Prostate gland (tissue), 2 donors: Measurements from ENCODE around the gene BDP1. TPM values are rescaled to one million over a fixed set of nuclear protein-coding genes. Genes with fewer than 3 reads are reported as not detected.
A peak's percentile ranks its signal among the peaks of the same experiment; 100 is the strongest.

ENCODE experiments used
- DNase-seq: peaks from one replicate; pipeline ENCODE4 v3.0.0-alpha.2; 2019; ENCODE audit warnings: low spot score
- H3K27ac ChIP-seq, 2 donors: fragments of 200-600 bp; sonication (generic); 2 replicates each; pipeline ENCODE4 v1.5.1; 2017 to 2019
- H3K27me3 ChIP-seq: fragments of 200-600 bp; sonication (generic); replicated peaks from 2 replicates; pipeline ENCODE4 v1.5.1; 2019; ENCODE audit not compliant: insufficient read depth
- H3K36me3 ChIP-seq, 2 donors: fragments of 200-600 bp; sonication (generic); 1 replicate in 1 of 2; 2 replicates in 1 of 2; pipeline versions ENCODE4 v1.5.1 to v1.8.1; 2017 to 2019
- H3K4me1 ChIP-seq: fragments of 200-600 bp; sonication (generic); replicated peaks from 2 replicates; pipeline ENCODE4 v1.5.1; 2019
- H3K4me3 ChIP-seq, 2 donors: fragments of 200-600 bp; sonication (generic); 2 replicates each; pipeline ENCODE4 v1.5.1; 2017 to 2019
- H3K9me3 ChIP-seq: fragments of 200-600 bp; sonication (generic); 2 replicates; pipeline ENCODE4 v1.5.1; 2017
- POLR2A ChIP-seq: fragments of 450-650 bp; IDR thresholded peaks from one replicate; pipeline ENCODE4 v1.6.1; 2016; ENCODE audit warnings: antibody characterized with exemption, mild to moderate bottlenecking
- POLR2AphosphoS5 ChIP-seq: sonication (generic); formaldehyde crosslinking; IDR thresholded peaks from one replicate; pipeline ENCODE4 v1.6.1; 2017; ENCODE audit warnings: antibody characterized with exemption
- WGBS: methylation state at CpG from one replicate; pipeline ENCODE4 v1.1.5; 2018; 5-methylcytosine and 5-hydroxymethylcytosine counted together
- intact Hi-C: fragments of 100-400 bp; cut with DNase I; formaldehyde crosslinking; loops from one replicate; pipeline ENCODE4 v1.14.2; 2022
- total RNA-seq, 2 donors: library from RNA; depleted of rRNA; stranded (reverse); fragments of >200 nt; gene quantifications; one replicate each; pipeline ENCODE4 v1.1.0, GENCODE V29; 2016
- TF ChIP-seq, protein P1 (sequence below), 4 experiments: fragments of 200-600 bp in 2 of 4; fragments of 450-650 bp in 2 of 4; sonication (generic) in 2 of 4; IDR thresholded peaks; 1 replicate in 3 of 4; 2 replicates in 1 of 4; pipeline ENCODE4 v1.5.1; 2016 to 2019; ENCODE audit warnings: antibody characterized with exemption in 4 of 4, mild to moderate bottlenecking in 2 of 4, moderate library complexity in 2 of 4

Gene BDP1
- total RNA-seq, 2 donors from 2014 or later, result 17.9 to 25.6 TPM

DNA sequence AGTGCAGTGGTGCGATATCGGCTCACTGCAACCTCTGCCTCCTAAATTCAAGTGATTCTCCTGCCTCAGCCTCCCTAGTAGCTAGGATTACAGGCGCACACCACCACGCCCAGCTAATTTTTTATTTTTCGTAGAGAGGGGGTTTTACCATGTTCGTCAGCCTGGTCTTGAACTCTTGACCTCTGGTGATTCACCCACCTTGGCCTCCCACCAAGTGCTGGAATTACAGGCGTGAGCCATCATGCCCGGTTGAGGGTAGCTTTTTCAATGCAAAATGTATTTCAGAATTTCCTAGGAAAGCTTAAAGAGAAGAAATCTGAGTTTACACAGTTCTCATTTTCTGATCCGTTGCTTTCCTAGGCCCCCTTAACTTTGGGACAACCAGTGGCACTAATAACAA, 15.7 kb downstream of the BDP1 start:
- no peak for DNase-seq
- H3K4me3 ChIP-seq, result no peak overlapping the region
- no peak overlapping the region for H3K27ac ChIP-seq
- 72% methylated on average over 9 of the region's 9 CpGs for WGBS
- H3K27me3 ChIP-seq, result no peaks in the 10 kb centered on the region
- no peaks in the 10 kb centered on the region for H3K9me3 ChIP-seq
- H3K36me3 ChIP-seq, result no peaks in the 10 kb centered on the region
- intact Hi-C loops, result no loop called here
- TF ChIP-seq POLR2A (no peak), POLR2AphosphoS5 (no peak)
- TF ChIP-seq, protein P1, sequence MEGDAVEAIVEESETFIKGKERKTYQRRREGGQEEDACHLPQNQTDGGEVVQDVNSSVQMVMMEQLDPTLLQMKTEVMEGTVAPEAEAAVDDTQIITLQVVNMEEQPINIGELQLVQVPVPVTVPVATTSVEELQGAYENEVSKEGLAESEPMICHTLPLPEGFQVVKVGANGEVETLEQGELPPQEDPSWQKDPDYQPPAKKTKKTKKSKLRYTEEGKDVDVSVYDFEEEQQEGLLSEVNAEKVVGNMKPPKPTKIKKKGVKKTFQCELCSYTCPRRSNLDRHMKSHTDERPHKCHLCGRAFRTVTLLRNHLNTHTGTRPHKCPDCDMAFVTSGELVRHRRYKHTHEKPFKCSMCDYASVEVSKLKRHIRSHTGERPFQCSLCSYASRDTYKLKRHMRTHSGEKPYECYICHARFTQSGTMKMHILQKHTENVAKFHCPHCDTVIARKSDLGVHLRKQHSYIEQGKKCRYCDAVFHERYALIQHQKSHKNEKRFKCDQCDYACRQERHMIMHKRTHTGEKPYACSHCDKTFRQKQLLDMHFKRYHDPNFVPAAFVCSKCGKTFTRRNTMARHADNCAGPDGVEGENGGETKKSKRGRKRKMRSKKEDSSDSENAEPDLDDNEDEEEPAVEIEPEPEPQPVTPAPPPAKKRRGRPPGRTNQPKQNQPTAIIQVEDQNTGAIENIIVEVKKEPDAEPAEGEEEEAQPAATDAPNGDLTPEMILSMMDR (IDR thresholded peaks at IDR 0.05), result no peak
- H3K4me1 ChIP-seq, result no peaks in the 10 kb centered on the region

DNA sequence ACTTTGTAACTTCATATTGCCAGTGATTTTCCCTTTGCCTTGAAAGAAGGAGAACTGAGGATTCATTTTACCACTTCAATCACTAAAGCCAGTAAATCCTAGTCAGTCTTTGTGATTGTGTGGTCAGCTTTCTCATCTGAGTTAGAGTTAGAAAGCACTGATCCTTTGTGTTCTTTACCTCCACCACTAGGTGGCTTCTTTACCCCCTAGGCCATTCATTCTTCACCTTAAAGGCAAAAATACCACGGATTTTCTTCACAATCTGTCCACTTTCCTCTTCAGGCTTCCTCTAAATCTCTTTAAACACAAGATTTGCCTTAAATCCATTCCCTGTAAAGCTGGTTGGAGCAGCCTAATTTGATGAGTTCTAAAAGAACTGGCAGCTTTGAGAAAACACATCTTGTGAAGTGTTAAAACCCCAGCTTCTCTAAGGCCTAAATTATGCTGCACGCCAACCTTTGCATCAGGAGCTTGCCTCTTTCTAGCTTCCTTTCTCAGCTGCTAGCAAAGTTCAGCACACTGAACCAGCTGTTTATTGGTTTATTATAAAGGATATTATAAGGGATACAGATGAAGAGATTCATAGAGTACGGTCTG, 20.4 kb downstream of the BDP1 start:
- no peak overlapping the region for H3K27ac ChIP-seq
- H3K27me3 ChIP-seq, result no peaks in the 10 kb centered on the region
- DNase-seq, result no peak
- H3K4me3 ChIP-seq, result no peak overlapping the region
- H3K36me3 ChIP-seq, result no peaks in the 10 kb centered on the region
- no peaks in the 10 kb centered on the region for H3K9me3 ChIP-seq
- no peaks in the 10 kb centered on the region for H3K4me1 ChIP-seq
- 70% methylated on average over 3 of the region's 3 CpGs for WGBS
- TF ChIP-seq POLR2A (no peak), POLR2AphosphoS5 (no peak)
- TF ChIP-seq, protein P1 (IDR thresholded peaks at IDR 0.05), result peak; percentile 16 to 52 (median 46)
- intact Hi-C loops, result no loop called here

DNA sequence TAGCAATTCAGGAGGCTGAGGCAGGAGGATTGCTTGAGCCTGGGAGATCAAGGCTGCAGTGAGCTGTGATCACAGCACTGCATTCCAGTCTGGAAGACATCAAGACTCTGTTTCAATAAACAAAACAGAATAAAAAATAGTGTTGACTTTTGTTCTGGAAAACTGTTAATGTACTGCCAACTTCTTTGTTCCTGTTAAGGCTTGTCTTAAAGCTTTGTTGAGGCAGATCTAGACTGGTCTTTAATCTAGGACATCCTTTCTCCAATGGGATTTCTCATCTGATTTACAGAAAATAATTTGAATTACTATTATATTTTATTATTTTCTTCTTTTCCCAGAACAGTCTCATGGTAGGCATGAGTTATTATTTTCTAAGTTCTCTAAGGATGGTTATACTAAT, 26.0 kb downstream of the BDP1 start:
- no peaks in the 10 kb centered on the region for H3K9me3 ChIP-seq
- DNase-seq, result no peak
- peaks cover 5% of the 10 kb centered on the region for H3K4me1 ChIP-seq
- no peak overlapping the region for H3K4me3 ChIP-seq
- intact Hi-C loops, result no loop called here
- H3K36me3 ChIP-seq, result no peaks in the 10 kb centered on the region
- peak overlapping the region in 1 of 2 donors; percentile 17 for H3K27ac ChIP-seq
- no peaks in the 10 kb centered on the region for H3K27me3 ChIP-seq
- no peak for TF ChIP-seq POLR2A
- TF ChIP-seq POLR2AphosphoS5, result no peak
- TF ChIP-seq, protein P1 (IDR thresholded peaks at IDR 0.05), result no peak

DNA sequence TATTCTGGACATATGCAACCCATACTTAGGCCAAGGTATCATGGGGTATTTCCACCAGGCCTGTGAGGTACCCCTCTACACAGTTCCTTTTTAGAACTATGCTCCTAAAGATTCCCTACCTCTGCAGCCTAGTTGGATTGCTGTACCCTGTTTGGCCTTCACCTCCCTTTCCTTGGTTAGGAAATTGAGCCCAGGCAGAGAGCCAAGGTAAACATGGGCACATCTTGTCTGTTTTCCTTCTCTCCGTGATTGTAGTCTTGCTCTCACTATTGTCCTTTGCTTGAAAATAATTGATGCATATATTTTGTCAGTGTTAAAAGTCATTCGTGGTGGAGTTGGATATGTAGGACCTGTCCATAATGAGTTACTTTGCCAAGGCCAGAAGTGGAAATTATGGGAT, 26.7 kb downstream of the BDP1 start:
- H3K4me3 ChIP-seq, result no peak overlapping the region
- DNase-seq, result peak; percentile 63
- H3K27me3 ChIP-seq, result no peaks in the 10 kb centered on the region
- TF ChIP-seq POLR2A, result no peak
- TF ChIP-seq POLR2AphosphoS5, result peak; percentile 46
- TF ChIP-seq, protein P1 (IDR thresholded peaks at IDR 0.05), result no peak
- 22% methylated on average over 2 of the region's 2 CpGs for WGBS
- H3K4me1 ChIP-seq, result peaks cover 5% of the 10 kb centered on the region
- H3K27ac ChIP-seq, result peak overlapping the region in 1 of 2 donors; percentile 17
- intact Hi-C loops, result no loop called here
- no peaks in the 10 kb centered on the region for H3K9me3 ChIP-seq
- H3K36me3 ChIP-seq, result no peaks in the 10 kb centered on the region

DNA sequence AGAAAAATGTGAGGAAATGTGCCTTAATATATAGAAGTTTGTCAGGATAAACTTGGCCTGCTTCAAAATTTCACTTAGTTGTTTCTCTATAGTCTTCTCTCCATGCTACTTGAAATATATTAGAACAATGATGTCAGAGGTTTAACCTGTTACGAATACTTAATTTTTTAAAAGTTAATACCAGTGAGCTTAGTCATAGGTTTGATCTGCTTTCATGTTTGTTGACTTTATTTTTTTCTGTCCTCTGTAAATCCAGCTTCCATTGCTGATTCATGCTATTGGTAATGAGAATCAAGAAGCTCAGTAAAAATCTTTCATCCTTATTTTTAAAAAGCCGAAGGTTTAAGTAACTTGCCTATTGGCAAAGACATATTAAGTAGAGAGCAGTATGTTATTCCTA, 27.9 kb downstream of the BDP1 start:
- no peak overlapping the region for H3K4me3 ChIP-seq
- WGBS, result 46% methylated on average over 2 of the region's 2 CpGs
- no peak for DNase-seq
- TF ChIP-seq POLR2AphosphoS5, result no peak
- TF ChIP-seq POLR2A, result no peak
- TF ChIP-seq, protein P1 (IDR thresholded peaks at IDR 0.05), result no peak
- no peaks in the 10 kb centered on the region for H3K9me3 ChIP-seq
- peaks cover 5% of the 10 kb centered on the region for H3K4me1 ChIP-seq
- intact Hi-C loops, result no loop called here
- no peaks in the 10 kb centered on the region for H3K36me3 ChIP-seq
- H3K27me3 ChIP-seq, result no peaks in the 10 kb centered on the region
- H3K27ac ChIP-seq, result no peak overlapping the region
